Cardiac septum (tissue), 1 donor: Measurements from ENCODE around the gene KRTAP10-7. TPM values are rescaled to one million over a fixed set of nuclear protein-coding genes. Genes with fewer than 3 reads are reported as not detected.
"Not testable (repeated sequence)": the region's sequence is repeated elsewhere in the genome, so short reads cannot be mapped to it uniquely, and the experiment has no call there.

Source experiments
- DNase-seq: peaks from one replicate; pipeline ENCODE4 v3.0.0-alpha.2; 2020; ENCODE audit warnings: low spot score
- intact Hi-C: fragments of 100-400 bp; cut with DNase I; formaldehyde crosslinking; loops from one replicate; pipeline ENCODE4 v1.14.0; 2022
- total RNA-seq: library from RNA; stranded (reverse); fragmentation: NEBNext Ultra II Directional; extraction: Animal tissue kit (Norgen Biotek cat#: 25700); gene quantifications from one replicate; pipeline ENCODE4 v1.2.1, GENCODE V29; 2021
- donor health status: DM: no; HTN: no; CAD: no.

The KRTAP10-7 gene
- total RNA-seq, 1 donor from 2014 or later, result not detected

- intact Hi-C loops, result no loop called here
- DNase-seq, result no peak
These were observed 30.4 kb upstream of the KRTAP10-7 start for GRCh38 chr21:44569861-44570517.

- DNase-seq, result no peak
- intact Hi-C loops, result no loop called here
These were observed 29.1 kb upstream of the KRTAP10-7 start for GRCh38 chr21:44571296-44571695.

DNA sequence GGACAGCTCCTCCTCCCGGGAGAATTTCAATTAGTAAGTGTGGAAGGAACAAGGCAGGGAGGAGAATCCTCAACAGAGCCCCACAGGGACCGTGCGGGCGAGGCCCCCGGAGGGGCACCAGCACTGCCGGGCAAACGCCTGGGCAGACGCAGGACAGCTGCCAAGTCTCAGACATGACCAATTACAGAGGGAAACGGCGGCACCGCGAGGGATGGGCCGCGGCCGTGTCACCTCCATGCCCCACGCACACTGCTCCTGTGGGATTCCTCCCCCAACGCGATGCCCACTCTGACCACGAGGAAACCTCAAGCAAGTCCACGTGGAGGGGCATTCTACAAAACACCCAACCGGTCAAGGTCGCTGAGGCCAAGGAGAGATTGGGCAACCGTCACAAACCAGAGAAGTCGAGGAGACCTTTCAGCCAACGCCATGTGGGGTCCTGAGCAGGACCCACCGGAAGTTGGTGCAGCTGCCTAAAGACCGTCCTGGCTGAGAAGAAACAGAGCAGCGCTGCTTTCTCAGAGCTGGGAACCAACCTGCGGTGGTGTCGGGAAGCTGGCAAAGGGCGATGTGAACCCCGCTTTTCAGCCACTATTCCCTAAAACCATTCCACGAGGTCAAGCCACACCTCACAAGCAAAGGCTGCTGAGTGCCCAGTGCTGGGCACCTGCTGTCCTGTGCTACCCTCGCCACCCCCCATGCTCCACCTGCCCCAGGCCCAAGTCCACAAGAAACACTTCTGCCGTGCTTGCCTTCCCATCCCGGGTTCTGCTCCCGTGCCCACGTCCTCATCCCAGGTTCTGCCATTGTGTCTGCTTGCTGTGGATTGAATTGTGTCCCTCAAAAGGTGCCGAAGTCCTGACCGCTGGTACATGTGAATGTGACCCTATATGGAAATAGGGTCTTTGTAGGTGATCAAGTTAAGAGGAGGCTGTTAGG lies 28.3 kb upstream of the KRTAP10-7 start:
- intact Hi-C loops, result no loop called here
- DNase-seq, result no peak

DNA sequence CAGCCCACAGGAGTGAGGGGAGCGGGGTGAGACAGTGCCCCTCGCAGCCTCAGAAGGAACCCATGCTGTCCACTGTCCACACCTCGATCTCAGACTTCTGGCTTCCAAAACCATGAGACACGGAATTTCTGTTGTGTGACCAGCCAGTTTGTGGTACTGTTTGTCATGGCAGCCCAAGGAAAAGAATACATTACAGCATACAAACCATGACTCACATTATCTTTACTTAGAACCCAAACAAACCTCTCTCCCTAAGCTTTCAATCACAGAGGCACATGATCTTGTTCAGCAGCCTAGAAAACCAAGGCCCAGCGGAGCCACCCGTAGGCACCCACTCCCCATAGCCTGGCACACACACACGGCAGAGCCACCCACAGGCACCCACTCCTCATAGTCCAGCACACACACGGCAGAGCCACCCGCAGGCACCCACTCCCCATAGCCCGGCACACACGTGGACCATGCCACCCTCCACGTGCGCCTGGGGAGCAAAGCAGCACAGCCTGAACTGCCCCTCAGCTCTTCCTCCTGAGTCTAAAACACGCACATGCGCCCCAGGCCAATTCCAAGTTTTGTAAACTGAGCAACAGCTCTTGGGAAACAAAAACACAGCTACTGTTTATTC lies 27.3 kb upstream of the KRTAP10-7 start:
- DNase-seq, result no peak
- intact Hi-C loops, result no loop called here

DNA sequence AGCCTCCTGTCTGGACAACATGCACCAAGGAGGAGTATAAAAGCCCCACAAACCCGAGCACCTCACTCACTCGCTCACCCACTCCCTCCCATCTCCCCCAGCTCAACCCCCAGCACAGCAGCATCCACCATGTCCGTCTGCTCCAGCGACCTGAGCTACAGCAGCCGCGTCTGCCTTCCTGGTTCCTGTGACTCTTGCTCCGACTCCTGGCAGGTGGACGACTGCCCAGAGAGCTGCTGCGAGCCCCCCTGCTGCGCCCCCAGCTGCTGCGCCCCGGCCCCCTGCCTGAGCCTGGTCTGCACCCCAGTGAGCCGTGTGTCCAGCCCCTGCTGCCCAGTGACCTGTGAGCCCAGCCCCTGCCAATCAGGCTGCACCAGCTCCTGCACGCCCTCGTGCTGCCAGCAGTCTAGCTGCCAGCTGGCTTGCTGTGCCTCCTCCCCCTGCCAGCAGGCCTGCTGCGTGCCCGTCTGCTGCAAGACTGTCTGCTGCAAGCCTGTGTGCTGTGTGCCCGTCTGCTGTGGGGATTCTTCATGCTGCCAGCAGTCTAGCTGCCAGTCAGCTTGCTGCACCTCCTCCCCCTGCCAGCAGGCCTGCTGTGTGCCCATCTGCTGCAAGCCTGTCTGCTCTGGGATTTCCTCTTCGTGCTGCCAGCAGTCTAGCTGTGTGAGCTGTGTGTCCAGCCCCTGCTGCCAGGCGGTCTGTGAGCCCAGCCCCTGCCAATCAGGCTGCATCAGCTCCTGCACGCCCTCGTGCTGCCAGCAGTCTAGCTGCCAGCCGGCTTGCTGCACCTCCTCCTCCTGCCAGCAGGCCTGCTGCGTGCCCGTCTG lies 26.6 kb upstream of the KRTAP10-7 start, which contains the start of gene KRTAP10-4:
Gene KRTAP10-4 (plus strand): TSS at position 100 of the 827 bp plus-strand sequence. CDS start 30 bp downstream, at position 130.
- DNase-seq, intact Hi-C loops: not testable (repeated sequence)

DNA sequence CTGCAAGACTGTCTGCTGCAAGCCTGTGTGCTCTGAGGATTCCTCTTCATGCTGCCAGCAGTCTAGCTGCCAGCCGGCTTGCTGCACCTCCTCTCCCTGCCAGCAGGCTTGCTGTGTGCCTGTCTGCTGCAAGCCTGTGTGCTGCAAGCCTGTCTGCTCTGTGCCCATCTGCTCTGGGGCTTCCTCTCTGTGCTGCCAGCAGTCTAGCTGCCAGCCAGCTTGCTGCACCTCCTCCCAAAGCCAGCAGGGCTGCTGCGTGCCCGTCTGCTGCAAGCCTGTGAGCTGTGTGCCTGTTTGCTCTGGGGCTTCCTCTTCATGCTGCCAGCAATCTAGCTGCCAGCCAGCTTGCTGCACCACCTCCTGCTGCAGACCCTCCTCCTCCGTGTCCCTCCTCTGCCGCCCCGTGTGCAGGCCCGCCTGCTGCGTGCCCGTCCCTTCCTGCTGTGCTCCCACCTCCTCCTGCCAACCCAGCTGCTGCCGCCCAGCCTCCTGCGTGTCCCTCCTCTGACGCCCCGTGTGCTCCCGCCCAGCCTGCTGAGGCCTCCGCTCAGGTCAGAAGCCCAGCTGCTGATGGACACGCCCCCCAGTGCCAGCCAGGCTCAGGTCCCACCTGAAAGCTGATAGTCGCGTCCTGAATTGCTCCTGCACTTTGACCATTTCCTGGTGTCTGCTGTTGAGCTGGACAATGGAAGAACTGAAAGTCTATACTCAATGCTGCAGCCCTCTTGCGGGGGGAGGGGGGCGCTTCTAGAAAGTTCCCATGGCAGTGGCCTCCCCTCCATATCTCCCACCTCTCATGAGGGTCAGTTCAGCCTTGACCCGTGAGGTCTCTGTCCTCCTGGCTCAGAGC lies 25.7 kb upstream of the KRTAP10-7 start:
- intact Hi-C loops, result no loop called here
- DNase-seq, result no peak

- no peak for DNase-seq
- intact Hi-C loops, result no loop called here
These were observed 24.9 kb upstream of the KRTAP10-7 start for GRCh38 chr21:44575307-44576024.

- intact Hi-C loops, result no loop called here
- DNase-seq, result no peak
These were observed 24.4 kb upstream of the KRTAP10-7 start for GRCh38 chr21:44576025-44576420.

DNA sequence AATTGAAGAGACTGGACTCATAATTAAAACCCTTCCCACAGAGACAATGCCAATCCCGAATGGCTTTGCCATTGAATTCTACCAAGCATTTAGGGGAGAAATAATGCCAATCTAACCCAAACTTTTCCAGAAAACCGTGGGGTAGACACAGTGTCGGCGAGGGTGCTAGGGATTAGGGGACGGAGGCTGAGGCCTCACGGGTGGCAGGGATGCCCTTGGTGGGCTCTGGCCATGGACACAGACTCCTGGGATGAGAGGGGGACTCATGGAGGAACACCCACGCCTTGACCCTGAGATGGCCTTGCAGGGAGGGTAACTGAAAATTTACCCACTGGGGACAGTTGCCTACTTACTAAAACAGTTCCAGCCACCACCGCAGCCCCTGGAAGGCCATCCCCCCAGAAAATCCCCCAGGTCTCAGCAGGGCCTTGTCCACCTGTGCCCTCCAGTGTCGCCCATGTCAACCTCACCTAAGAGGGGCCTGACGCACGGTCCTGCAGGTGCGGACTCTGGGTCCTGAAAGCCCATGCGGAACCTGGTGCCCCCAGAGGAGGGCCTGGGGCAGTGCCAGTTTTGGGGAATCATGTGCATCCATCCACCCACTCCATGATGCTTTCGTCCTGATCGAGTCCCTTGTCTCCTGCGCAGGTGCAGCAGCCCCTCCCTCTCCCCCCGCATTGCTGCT lies 21.9 kb upstream of the KRTAP10-7 start:
- DNase-seq, result no peak
- intact Hi-C loops, result no loop called here

DNA sequence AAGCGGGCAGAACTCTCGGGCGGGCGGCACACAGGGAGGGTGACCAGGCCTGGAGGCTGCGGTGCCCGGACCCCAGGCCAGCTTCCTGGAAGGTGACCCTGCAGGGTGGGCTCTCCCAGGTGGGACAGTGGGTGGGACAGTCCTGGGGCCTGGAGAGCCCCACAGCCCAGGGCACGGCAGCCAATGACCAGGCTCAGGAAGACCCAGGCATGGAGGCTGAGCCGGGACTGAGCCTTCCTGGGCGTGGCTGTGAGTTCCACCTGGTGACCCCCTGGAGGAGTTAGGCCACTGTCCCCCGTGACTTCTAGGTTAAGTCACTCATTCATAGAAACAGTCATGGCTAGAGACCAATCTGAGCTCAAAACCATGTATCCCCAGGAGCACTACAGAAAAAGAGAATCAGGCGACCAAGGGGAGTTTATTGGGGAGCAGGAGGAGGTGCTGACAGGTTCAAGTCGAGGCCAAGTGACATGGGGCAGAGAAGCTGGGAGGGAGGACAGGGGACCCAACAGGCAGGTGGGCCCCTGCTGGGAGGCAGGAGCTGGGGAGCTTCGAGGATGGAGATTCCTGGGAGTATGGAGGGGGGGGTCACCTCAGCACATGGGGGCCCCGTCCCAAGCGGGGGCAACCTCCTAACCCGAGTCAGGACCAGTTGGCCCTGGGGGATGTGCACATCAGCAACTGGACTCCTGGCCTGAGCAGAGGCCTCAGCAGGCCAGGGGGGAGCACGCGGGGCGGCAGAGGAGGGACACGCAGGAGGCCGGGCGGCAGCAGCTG lies 21.2 kb upstream of the KRTAP10-7 start:
- intact Hi-C loops, result no loop called here
- DNase-seq, result no peak

GRCh38 chr21:44579833-44580144 lies 20.6 kb upstream of the KRTAP10-7 start:
- DNase-seq, result no peak
- intact Hi-C loops, result no loop called here

GRCh38 chr21:44580231-44580821 lies 20.1 kb upstream of the KRTAP10-7 start, which contains the start of gene KRTAP10-5:
TSS of gene KRTAP10-5 (minus strand) at chr21:44580604. CDS start at chr21:44580578, 26 bp downstream.
- intact Hi-C loops, DNase-seq: not testable (repeated sequence)

DNA sequence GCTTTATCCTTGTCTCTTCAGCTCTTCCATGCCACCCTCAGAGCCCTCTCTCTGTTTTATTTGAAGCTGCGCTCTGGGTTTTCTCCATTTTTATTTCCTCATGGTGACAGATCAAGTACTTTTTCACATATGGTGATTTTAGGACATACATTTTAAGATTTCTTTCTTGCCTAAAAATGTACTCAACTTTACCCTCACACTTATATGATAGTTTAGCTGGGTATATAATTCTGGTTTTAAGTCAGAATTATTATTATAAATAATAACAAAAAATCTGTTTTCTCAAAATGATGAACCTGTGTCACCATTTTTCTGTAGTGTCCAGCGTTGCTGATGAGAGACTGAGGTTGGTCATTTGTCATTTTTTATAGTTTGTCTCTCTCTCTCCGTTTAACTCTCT lies 19.2 kb upstream of the KRTAP10-7 start:
- DNase-seq, result no peak
- intact Hi-C loops, result no loop called here

DNA sequence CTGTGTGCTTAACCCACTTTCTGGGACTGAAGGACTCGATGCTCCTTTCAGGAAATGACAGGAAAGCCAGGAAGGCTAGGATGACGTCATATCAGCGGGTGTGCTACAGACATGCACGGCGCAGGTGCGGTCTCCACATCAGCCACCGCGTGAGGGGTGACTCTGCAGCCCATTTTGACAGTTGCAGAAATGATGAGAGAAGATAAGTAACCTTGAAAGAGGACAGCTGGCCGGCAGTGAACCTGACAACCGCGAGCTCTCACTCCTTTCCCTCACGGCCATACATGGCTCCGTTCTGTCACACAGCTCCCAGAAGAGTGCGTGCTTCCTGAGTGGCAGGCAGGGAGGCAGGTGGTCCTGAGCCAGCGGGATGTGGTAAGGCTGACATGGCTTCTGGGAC lies 18.3 kb upstream of the KRTAP10-7 start:
- DNase-seq, result no peak
- intact Hi-C loops, result no loop called here

DNA sequence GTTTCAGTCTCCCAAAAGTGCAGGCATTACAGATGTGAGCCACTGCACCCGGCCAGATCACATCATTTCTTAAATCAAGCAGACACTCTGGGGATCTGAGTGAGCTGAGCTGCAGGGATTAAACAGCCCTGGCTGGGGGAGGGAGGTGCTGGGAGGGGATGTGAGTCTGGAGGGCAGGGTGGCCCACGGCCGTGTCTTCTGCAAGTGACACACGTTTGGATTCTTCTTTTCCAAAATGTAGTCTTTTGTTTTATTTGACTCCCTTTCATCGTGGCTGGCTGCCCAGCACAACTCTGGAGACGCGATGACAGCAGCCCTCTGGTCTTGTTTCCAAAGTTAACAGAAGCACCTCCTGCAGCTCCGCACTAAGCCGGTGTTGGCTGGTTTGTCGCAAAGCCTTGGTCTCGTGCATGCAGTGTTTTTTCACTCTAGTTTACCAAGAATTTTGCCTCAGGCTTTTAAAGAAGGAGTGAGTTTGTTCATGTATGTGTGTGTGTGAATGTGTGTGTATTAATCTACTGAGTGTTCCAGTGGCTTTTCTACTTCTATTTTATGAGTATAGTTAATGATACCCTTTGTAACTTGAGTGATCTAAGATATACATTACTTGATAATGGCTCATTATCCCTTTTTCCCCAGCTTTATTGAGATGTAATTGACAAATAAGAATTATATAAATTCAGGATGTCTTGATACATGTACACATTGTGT lies 17.2 kb upstream of the KRTAP10-7 start:
- no peak for DNase-seq

GRCh38 chr21:44583800-44584147 lies 16.6 kb upstream of the KRTAP10-7 start:
- intact Hi-C loops, result no loop called here
- no peak for DNase-seq

More for the DNA sequence above, 17.2 kb upstream of the KRTAP10-7 start:
- intact Hi-C loops, result no loop called here
